OCI-LY3 (cell line): ENCODE measurements around the gene CTF1.

ENCODE experiments used
- EZH2phosphoT487 ChIP-seq: fragments of 200-600 bp; shearing (Covaris generic); IDR thresholded peaks from 2 replicates; pipeline ENCODE4 v1.6.1; 2018; ENCODE audit warnings: antibody characterized with exemption, mixed run types, low read depth
- TF ChIP-seq, protein P1 (sequence below): fragments of 200-600, 300-600 bp; sonication (generic); IDR thresholded peaks from 2 replicates; pipeline ENCODE4 v1.5.1; 2014; ENCODE audit warnings: antibody characterized with exemption, low read length, low read depth

DNA sequence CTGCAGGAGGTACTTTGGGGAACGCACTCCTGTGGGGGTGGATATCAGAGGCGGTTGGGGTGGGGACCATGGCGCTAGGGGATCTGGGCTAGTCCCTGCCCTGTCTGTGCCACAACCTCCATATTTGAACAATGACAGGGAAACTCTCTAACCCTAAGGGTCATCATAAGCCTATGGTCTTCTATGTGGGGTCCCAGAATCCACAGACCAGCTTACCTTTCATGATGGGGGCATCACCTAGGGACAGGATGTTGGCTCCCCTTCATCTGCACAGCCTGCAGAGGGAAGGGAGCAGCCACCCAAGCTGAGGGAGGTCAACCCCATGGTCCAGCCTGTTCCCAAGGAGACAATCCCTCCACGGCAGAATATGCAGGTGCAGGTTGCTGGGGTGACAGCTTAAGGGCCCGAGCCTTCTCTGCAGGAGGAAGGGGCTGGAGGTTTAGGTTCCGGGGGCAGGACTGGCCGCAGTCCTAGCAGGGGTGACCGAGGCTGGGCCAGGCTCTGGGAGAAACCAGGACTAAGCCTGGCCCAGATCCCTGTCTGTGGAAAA, 54.2 kb downstream of the CTF1 start:
- TF ChIP-seq, protein P1, sequence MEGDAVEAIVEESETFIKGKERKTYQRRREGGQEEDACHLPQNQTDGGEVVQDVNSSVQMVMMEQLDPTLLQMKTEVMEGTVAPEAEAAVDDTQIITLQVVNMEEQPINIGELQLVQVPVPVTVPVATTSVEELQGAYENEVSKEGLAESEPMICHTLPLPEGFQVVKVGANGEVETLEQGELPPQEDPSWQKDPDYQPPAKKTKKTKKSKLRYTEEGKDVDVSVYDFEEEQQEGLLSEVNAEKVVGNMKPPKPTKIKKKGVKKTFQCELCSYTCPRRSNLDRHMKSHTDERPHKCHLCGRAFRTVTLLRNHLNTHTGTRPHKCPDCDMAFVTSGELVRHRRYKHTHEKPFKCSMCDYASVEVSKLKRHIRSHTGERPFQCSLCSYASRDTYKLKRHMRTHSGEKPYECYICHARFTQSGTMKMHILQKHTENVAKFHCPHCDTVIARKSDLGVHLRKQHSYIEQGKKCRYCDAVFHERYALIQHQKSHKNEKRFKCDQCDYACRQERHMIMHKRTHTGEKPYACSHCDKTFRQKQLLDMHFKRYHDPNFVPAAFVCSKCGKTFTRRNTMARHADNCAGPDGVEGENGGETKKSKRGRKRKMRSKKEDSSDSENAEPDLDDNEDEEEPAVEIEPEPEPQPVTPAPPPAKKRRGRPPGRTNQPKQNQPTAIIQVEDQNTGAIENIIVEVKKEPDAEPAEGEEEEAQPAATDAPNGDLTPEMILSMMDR: no peak
- TF ChIP-seq EZH2phosphoT487: no peak
